Transverse colon (tissue), 4 donors: ENCODE data around the gene LRSAM1.

Experiments
- EP300 ChIP-seq: sonication (generic); formaldehyde crosslinking; IDR thresholded peaks from one replicate; pipeline ENCODE4 v1.6.1; 2017; ENCODE audit warnings: antibody characterized with exemption, low read depth
- POLR2A ChIP-seq: fragments of 450-650 bp; IDR thresholded peaks from one replicate; pipeline ENCODE4 v1.6.1; 2016; ENCODE audit warnings: antibody characterized with exemption, mild to moderate bottlenecking, moderate library complexity
- POLR2AphosphoS5 ChIP-seq, 3 donors: sonication (generic); formaldehyde crosslinking; IDR thresholded peaks; one replicate each; pipeline ENCODE4 v1.6.1; 2016; ENCODE audit warnings: antibody characterized with exemption in 3 of 3
- TF ChIP-seq, protein P1 (sequence below), 5 experiments: fragments of 200-600 bp in 3 of 5; fragments of 450-650 bp in 2 of 5; sonication (generic) in 3 of 5; IDR thresholded peaks; 1 replicate in 2 of 5; 2 replicates in 3 of 5; pipeline ENCODE4 v1.5.1; 2016 to 2017; ENCODE audit warnings: antibody characterized with exemption in 5 of 5, inconsistent platforms in 3 of 5, mild to moderate bottlenecking in 2 of 5, moderate library complexity in 1 of 5

DNA sequence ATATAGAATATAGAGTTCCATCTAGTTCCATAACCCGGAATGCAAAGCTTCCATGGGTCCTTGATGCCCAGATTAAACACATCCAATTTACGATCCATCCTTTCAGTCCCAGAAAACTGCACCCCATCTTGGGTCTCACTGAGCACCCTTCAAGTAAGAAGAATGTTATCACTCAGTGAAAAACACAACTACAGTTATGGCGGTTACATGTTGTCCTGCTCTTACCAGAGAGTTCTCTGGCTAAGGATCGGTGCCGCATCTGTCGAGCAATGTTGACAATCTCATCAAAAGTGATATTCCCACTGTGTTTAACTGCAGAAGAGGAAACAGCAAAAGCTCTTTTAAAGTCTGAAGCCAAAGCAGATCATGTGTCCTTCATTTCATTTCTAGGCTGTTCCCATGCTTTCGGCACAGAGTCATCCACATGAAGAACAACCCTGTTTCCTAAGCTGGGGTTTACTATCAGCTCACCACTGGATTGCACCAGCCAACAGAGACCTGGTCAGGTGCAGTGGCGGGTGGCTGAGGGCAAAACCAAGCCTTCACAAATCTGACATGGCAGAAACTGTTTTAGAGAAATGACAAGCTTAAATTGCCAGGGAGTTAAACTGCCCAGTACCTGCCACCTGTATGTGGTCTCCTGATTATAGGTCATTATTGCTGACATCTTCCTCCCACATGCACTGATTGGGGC lies 3.1 kb upstream of the LRSAM1 start:
- TF ChIP-seq POLR2AphosphoS5 (IDR thresholded peaks at IDR 0.05) (no peak), POLR2A (no peak), EP300 (no peak)
- TF ChIP-seq, protein P1, sequence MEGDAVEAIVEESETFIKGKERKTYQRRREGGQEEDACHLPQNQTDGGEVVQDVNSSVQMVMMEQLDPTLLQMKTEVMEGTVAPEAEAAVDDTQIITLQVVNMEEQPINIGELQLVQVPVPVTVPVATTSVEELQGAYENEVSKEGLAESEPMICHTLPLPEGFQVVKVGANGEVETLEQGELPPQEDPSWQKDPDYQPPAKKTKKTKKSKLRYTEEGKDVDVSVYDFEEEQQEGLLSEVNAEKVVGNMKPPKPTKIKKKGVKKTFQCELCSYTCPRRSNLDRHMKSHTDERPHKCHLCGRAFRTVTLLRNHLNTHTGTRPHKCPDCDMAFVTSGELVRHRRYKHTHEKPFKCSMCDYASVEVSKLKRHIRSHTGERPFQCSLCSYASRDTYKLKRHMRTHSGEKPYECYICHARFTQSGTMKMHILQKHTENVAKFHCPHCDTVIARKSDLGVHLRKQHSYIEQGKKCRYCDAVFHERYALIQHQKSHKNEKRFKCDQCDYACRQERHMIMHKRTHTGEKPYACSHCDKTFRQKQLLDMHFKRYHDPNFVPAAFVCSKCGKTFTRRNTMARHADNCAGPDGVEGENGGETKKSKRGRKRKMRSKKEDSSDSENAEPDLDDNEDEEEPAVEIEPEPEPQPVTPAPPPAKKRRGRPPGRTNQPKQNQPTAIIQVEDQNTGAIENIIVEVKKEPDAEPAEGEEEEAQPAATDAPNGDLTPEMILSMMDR (IDR thresholded peaks at IDR 0.05): no peak
